K562 (cell line): Measurements from ENCODE around the gene A1CF.
"Not testable (repeated sequence)": the region's sequence is repeated elsewhere in the genome, so short reads cannot be mapped to it uniquely, and the experiment has no call there.

Experiments used
- POLR2AphosphoS5 ChIP-seq: IDR thresholded peaks from 2 replicates; pipeline ENCODE4 v1.6.1; 2011; ENCODE audit warnings: mild to moderate bottlenecking, low read depth, low read length, moderate library complexity; ENCODE audit not compliant: control insufficient read depth, insufficient read depth
- POLR3A ChIP-seq: IDR thresholded peaks from 2 replicates; pipeline ENCODE4 v1.6.1; 2011; ENCODE audit warnings: borderline replicate concordance, mild to moderate bottlenecking, moderate library complexity; ENCODE audit not compliant: insufficient read length, insufficient read depth; ENCODE audit errors: extremely low read depth
- SP1 ChIP-seq: sonication (generic); formaldehyde crosslinking; IDR thresholded peaks from 2 replicates; pipeline ENCODE4 v1.8.1; 2022; ENCODE audit warnings: mild to moderate bottlenecking, missing genetic modification reagents
- ZNF408 ChIP-seq: fragments of 250-450 bp; sonication (Bioruptor Pico); IDR thresholded peaks from 2 replicates; pipeline ENCODE4 v1.4.0; 2020; ENCODE audit warnings: low read depth, mild to moderate bottlenecking, moderate library complexity
- TF ChIP-seq, protein P1 (sequence below): sonication (generic); formaldehyde crosslinking; IDR thresholded peaks from 2 replicates; pipeline ENCODE4 v1.8.1; 2023; ENCODE audit warnings: mild to moderate bottlenecking, missing genetic modification reagents

GRCh38 chr10:50772042-50772441 is 113.4 kb downstream of the A1CF start:
- TF ChIP-seq POLR2AphosphoS5, ZNF408, POLR3A, SP1: not testable (repeated sequence)
- TF ChIP-seq, protein P1, sequence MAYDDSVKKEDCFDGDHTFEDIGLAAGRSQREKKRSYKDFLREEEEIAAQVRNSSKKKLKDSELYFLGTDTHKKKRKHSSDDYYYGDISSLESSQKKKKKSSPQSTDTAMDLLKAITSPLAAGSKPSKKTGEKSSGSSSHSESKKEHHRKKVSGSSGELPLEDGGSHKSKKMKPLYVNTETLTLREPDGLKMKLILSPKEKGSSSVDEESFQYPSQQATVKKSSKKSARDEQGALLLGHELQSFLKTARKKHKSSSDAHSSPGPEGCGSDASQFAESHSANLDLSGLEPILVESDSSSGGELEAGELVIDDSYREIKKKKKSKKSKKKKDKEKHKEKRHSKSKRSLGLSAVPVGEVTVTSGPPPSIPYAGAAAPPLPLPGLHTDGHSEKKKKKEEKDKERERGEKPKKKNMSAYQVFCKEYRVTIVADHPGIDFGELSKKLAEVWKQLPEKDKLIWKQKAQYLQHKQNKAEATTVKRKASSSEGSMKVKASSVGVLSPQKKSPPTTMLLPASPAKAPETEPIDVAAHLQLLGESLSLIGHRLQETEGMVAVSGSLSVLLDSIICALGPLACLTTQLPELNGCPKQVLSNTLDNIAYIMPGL (CRISPR knock-in tag), result not testable (repeated sequence)
